NCI-H146 (cell line): ENCODE data around the gene MMRN2.

ENCODE experiments used
- DNase-seq: peaks from one replicate; lab custom pipeline; 2025; lab: John Stamatoyannopoulos, UW

Gene MMRN2

DNA sequence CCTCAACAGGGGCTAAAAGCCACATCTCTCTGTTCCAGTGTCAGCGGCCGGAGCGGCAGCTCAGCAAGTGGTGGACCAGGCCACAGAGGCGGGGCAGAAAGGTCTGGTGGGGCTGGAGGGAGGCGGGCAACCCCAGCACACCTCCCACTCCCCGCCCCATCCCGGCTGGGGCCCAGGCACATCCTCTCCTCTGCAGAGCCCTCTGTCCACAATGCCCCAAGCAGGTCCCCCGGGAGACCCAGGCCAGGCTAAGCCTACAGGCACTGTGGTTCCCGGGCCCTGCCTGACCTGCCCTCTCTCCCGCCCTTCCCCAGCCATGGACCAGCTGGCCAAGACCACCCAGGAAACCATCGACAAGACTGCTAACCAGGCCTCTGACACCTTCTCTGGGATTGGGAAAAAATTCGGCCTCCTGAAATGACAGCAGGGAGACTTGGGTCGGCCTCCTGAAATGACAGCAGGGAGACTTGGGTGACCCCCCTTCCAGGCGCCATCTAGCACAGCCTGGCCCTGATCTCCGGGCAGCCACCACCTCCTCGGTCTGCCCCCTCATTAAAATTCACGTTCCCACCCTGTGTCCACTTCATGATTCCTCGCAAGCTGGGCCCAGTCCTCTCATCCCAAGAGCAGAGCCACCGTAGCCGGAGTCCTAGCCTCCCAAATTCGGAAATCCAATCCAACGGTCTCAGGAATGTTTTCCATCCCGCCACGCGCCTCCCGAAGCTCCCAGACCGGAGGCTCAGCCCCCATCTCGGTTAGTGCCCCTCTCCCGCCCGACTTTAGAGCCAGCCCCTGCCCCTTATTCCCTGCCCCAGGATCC lies 13.0 kb upstream of the MMRN2 start:
- DNase-seq, result peak; percentile 83

DNA sequence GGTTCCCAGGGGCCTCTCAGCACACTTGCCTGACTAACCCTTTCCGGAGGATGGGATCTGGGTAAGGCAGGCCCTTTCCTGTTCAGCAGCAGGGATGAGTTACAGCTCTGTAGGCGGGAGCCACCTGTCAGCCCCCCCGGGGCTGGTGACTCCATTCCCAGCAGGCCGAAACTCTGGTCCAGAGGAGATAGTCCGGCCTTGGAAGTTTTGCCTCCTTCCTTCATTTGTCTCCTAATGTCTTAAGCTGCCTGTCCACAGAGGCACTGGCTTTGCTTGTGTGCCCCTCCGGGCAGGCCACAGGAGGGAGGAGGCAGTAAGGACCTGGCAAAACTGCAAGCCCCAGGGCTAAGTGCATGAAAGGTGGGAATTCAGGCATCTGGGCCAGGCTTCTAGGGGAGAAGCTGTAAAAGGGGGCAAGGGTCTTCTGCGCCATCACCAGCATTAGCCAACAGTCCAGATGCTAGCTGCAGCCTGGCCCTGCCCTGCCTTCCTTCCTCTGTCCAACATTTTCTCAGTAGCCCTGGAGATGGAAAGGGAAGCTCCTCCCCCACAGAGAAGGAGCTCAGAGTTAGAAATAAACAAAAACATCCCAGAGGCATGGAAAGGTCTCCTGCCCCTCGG lies 12.1 kb upstream of the MMRN2 start:
- DNase-seq, result peak; percentile 71

DNA sequence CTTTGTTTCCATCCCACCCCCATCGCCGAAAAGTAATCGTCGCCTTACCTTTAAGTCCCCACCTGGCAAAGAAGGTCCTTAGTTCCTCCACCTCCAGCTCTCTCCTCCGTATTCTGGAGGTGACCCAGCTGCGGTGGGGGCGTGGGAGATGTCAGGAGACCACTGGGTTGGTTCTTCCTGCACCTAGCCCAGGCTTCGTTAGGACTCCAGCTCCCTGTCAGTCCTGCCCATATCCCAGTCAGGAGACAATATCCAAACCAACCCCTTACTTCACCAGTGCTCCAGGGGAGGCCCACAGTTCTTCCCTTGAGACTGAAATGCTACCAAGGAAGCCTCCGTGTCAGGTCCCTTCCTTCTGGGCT lies 11.6 kb upstream of the MMRN2 start:
- no peak for DNase-seq

DNA sequence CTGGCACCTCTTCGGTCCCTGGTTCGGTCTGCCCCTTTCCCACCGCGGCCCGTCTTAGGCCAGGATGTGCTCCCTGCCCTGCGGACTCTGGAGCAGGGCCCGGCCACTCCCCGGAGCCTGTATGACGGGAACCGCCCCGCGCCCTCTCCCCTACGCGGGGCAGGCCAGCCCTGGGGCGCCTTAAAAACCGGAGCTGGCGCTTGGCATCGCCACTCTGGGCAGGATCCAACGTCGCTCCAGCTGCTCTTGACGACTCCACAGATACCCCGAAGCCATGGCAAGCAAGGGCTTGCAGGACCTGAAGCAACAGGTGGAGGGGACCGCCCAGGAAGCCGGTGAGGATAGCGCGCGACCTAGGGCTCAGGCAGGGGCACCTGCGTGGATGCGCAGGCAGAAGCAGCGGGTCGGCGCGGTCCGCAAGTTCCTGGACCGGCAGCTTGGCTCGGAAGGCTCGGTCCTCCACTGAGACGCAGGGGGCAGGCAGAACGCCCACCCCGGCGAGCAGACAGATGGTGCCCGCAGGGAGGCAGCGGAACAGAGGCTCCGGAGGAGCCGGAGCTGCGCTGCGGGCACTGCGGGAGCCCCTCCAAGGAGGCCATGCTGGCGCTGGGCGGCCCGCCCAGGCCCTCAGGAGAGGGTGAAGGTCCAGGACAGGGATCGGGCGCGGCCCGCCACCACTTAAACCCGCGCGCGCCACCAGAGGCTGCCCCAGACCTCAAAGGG lies 11.0 kb upstream of the MMRN2 start, which contains the start of gene ADIRF:
Gene ADIRF, plus strand, starts transcription at position 212 of the 723 bp plus-strand sequence. Its CDS starts 63 bp downstream, at position 275.
- peak; percentile 83 for DNase-seq

DNA sequence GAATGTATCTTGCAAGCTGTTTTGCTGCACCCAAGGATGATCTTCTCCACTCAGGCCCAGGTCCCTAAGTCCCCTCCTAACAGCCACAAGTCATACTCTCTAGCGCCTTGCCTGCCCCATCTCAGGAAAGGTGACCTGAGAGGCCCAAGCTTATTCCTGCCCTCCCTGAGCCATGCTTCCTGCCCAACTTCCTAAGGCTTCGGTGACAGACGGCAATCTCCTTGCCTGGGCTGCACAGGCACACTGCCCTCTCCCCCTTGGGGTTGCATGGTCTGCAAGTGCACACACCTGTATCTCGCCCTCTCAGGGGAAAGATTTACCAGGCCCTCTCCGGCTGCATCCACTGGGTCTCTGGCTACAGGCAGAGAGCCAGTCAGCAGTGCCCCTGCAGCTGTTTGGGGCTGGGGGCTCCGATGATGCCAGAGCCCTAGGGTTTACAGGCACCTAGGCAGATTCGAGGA lies 10.1 kb upstream of the MMRN2 start:
- no peak for DNase-seq

DNA sequence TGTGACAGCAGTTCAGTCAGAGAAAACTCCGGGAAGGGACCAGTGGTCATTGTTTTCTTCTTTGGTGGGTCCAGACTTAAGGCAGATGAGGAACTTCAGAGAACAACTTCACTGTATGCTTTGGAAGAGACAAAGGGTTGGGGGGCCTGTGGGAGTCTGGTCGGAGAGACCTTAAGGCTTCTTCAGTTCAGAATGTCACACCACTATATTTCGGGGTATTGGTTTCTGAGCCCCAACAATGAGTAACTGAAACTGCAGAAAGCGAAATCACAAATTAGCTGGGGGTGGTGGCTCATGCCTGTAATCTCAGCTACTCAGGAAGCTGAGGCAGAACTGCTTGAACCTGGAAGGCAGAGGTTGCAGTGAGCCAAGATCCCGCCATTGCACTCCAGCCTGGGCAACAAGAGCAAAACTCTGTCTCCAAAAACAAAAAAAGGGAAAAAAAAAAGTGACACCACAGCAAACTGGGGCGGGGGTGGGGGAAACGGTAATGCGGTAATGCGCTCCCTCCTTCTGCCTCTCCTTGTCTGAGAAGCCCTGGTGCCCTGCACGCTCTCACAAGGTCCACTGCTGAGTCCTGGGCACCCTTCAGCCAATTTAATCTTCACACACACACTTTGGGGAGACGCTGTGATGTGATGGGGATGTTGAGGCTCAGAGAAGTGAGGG lies 8.7 kb upstream of the MMRN2 start:
- DNase-seq, result no peak

DNA sequence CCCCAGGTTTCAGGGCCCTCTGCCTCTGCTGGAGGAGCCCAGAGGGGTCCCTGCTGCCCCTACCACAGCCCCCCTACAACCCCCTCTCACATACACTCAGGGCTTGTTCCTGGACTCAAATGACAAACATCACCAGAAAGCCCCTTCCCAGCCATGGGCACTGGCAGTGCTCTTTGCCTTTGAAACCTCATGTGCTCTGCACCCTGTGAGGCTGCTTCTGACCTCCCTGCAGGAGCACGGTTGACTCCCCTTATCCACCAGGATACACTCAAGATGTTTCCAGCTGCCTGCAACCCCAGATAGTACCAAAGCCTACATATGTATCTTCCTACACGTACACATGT lies 7.4 kb upstream of the MMRN2 start:
- no peak for DNase-seq

DNA sequence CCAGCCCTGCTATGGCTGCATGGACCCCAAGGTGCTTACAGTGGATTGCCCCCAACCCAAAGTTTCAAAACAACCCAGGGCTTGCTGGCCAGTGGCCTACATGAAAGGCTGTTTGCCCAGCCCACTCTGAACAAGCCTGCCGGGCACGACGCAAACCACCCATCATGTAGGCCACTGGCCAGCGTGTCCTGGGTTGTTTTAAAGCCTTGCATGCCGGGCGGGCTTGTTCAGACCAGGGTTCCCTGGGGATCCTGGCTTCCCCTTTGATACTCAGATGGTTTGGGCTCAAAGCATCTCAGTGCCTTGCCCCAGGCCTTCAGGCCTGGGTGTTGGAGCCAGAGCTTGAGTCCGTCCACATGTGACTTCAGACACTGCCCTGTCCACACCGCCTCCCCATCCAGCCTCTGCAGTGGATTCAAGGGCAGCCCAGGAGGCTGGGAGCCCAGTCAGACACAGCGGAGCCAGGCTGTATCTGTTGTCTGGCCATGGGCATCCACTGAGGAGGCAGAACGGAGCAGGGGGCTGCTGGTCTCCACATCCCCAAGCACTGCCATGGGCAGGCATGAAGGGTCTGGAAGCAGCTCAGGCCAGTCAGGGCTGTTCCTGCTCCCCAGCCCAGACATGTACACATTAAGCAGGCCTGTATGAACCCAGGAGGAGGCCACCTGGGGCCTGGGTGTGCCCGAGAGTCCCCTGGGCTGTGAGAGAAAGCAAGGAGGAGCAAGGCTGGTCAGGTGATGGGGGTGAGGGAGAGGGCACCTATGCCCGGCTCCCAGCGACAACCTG lies 6.8 kb upstream of the MMRN2 start:
- no peak for DNase-seq

DNA sequence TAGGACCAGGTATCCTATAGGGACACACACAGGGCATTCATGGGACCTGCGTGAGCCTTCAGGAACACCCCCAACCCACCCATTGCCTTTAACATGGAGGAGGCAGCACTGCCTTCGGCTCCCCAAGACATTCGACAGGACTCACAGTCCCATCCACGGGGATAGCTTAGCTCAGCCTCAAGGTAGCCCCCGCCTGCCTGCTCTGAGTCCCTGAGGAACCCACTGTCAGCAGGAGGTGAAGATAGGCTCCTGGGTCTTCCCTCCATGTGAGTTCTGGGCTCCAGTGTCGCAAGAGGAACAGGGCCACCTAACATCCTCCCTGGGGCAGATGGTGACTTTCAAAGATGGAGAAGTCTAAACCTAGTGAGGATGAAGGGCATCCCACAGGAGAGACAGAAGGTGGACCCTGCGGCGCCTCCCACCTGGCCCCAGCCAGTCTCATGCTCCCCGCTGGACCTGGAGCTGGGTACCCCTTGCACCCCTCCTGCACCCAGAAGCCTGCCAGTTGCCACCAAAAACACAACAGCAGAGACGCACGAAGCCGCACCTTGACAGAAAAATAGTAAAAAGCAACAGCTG lies 6.0 kb upstream of the MMRN2 start:
- DNase-seq, result no peak

DNA sequence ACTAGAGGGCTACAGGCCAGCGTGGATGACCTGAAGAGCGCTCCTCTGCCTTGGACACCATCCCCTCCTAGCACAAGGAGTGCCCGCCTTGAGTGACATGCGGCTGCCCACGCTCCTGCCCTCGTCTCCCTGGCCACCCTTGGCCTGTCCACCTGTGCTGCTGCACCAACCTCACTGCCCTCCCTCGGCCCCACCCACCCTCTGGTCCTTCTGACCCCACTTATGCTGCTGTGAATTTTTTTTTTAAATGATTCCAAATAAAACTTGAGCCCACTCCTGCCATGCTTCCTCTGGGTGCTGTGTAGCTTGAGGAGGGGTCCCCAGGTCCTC lies 5.5 kb upstream of the MMRN2 start:
- no peak for DNase-seq

DNA sequence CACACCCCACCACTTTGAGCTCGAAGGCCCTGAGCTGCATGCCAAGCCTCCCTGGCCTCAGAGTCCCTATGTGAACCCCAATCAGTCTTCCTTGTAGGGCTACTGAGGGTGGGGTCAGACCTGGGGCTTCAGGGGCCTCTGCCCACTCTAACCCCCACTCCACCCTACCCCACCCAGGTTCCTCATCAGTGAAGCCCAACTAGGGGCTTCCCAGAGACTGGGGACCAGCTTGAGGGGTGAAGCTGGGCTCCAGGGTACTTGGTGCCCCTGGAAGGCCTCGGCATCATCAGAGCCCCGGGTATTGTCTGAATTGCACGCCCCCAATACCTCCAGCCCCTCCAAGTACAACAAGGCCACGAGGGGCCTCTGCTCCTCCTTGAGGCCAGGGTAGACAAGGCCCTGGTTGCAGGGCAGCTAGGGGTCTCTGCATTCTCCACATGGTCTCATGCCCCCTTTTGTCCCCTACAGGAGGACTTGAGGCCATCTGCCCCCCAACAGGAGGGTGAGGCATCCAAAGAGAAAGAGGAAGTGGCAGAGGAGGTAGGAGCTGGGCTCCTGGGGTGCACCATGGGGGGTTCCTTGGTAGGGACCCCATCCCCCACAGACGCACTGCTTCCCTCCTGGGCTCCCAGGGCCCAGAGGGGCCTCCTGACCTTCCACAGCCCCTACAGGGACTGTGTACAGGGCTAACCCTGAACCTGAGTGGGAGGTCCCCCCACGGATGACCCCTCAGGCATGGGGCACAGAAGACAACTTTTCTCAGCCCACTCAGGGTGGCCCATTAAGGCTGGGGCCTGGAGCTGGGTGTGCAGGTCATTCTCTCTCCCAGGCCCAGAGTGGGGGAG lies 4.9 kb upstream of the MMRN2 start:
- DNase-seq, result no peak

DNA sequence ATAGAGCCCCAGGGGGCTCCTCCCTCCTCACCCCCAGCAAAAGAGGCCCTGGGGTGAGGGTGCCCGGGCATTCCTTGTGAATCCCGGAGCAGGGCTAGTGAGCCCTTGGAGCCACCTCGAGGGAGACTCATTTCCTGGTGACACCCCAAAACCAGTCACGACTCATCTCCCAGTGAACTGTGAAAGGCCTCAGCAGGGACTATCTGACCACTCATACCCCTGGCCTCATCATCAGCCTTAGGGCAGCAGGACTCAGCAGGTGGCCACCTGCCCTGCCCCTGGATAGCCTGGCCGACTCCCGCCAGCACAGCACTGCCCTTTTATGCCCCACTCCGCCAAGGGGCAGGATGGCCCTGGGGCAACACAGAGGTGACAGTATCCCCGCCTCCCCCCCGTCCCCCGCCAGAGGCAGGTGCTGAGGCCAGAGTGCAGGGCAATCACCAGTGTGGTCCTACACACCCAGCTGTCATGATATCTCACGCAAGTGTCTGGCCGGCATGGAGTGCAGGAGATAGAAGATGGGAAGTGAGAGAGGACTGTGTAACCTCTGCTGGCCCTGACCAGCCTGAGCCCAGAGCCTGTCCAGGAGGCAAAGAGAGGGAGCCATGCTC lies 4.2 kb upstream of the MMRN2 start:
- peak; percentile 80 for DNase-seq

DNA sequence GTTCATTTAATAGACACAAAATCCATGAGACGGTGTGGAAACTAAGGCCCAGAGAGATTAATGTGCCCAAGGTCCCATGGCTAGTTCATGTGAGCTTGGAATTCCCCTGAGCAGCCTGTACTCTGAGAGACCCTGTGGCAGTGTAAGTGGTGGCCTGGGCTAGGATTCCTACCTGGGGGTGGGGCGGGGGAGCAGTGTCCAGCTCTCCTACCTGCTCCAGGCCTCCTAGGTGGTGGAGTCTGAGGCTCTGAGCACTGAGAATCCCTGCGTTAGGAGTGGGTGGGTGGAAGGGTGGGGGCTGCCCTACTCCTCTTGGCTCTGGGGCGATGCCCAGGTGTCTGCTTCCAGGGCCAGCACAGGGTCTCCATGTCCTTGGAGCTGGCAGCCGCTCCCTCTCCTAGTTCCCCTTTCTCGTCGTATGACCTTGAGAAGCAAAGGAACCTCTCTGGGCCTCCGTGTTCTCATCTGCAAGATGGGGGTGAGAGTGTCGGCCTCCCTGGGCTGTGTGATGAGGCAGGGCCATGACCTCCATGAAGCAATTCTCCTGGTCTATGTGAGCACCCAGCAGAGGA lies 3.5 kb upstream of the MMRN2 start:
- DNase-seq, result no peak

DNA sequence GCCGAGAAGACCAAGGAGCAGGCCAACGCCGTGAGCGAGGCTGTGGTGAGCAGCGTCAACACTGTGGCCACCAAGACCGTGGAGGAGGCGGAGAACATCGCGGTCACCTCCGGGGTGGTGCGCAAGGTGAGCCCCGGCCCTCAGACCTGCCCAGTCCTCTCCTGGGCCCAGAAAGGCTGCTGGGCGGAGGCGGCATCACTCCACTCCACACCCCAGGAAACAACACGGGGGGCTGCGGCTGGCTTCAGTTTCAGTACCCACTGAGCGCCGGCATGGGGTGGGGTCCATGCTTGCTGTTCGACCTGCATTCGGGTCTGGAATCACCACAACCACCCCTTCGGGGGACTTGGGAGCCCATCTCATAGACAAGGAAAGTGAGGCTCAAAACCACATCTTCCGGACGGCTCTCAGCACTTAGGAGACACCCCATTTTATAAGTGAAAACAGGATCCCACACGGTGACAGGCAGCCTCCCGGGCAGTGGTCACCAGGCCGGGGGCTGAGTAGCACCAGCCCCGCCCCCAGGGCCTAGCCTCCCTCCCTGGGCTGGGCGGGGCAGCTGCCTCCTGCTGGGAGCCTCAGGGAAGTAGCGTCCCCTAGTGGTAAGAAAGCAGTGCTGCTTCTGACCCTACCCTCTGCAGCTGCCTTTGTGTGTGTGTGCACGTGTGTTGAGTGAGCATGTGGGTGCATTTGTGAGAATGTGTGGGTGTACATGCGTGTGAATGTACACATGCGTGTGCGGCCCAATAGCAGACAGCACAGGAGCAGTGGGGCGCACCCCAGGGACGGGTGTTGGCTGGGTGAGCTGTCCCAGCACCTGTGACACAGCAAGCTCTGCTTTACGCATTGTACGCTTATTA lies 2.8 kb upstream of the MMRN2 start:
- DNase-seq, result peak; percentile 12

DNA sequence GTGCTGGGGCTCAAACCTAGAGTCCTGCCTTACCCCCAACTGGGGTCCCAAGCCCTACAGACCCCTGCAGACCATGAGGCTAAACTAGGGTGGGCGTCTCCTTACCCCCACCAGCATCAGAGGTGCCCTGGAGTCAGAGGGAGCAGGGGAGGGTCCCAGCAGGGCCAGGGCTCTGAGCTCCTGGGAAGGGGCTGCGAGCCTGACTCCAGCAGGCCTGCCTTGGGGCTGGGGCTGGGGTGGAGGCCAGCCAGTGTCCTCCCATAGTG lies 2.3 kb upstream of the MMRN2 start:
- no peak for DNase-seq

DNA sequence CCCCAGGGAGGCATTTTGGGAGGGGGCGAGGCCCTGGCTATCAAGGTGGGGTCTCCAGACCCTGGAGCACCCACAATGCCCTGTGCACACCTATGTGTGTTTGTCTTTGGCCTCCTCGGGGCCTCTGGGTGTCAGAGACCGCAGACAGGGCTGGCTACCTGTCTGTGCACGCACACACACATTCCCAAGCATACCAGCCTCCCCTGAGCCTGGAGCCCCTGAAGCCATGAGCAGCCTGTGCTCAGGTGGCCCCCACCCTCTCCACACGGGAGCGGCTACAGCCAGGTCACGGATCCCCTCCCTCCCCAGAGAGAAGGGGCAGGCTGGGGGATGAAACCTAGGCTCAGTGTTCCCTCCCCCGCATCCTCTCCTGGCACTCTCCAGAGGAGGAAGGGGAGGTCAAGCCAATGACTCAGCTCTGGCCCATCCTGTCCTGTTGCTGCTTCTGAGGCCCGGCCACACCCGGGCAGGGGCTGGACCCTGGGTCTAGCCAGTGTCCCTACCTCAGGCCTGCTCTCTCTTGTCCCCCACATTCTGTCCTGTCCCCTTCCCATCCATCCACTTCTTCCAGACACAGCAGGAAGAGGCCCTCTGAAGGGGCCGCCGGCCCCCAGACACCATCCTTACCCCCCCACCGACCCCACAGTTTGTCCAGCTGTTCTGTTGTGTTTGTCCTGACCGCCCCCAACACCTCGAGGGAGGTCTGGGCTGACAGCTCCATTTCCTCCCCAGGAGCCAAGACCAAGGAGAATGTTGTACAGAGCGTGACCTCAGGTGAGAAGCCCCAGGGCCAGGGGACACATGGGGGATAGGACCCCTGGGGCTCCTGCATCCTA lies 1.7 kb upstream of the MMRN2 start:
- DNase-seq, result peak; percentile 28

DNA sequence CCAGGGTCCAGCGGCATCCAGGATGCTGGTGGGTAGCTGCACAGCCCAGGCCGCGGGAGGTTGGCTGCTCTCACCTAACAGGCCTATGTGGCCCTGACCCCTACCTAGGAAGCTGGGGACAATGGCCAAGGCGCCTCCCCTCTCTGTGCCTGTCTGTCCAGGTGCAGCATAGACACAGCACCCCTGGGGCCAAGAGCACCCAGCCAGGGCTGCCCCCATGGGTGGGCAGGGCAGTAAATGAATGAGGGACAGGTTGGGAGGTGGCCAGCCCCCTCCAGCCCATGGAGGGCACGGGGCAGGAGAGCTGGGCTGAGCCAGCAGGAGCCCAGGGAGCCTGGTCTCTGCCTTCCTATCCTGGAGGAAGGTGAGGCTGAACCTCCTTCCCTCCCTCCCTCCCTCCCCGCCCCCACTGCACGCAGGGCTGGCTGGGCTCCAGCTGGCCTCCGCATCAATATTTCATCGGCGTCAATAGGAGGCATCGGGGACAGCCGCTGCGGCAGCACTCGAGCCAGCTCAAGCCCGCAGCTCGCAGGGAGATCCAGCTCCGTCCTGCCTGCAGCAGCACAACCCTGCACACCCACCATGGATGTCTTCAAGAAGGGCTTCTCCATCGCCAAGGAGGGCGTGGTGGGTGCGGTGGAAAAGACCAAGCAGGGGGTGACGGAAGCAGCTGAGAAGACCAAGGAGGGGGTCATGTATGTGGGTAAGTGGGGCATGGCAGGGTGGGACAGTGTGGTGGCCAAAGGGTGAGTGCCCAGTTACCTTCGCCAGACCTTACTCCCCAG lies 893 bp upstream of the MMRN2 start, which contains the start of gene SNCG:
Gene SNCG, plus strand, starts transcription at position 484 of the 785 bp plus-strand sequence. Its CDS starts 99 bp downstream, at position 583.
- DNase-seq, result peak; percentile 69
